TTC549 (cell line): Measurements from ENCODE around the gene MYOD1.

Source experiments
- FAIRE-seq: peaks from 2 replicates; lab custom pipeline; 2012; peaks lifted over from hg19 to GRCh38; lab: Jason Lieb, UNC

MYOD1 gene

GRCh38 chr11:17702876-17703275, 16.5 kb upstream of the MYOD1 start:
- no peak for FAIRE-seq

GRCh38 chr11:17703951-17704350, 15.4 kb upstream of the MYOD1 start:
- no peak for FAIRE-seq

GRCh38 chr11:17707830-17708229, 11.5 kb upstream of the MYOD1 start:
- no peak for FAIRE-seq

- FAIRE-seq = no peak
Measured at GRCh38 chr11:17711836-17712235, 7.5 kb upstream of the MYOD1 start.

GRCh38 chr11:17713851-17714250, 5.5 kb upstream of the MYOD1 start:
- no peak for FAIRE-seq

GRCh38 chr11:17714356-17714854, 5.0 kb upstream of the MYOD1 start:
- FAIRE-seq = no peak

GRCh38 chr11:17714870-17715269, 4.5 kb upstream of the MYOD1 start:
- no peak for FAIRE-seq

- no peak for FAIRE-seq
Measured at GRCh38 chr11:17716807-17717206, 2.6 kb upstream of the MYOD1 start.

- no peak for FAIRE-seq
Measured at GRCh38 chr11:17718015-17718414, 1.4 kb upstream of the MYOD1 start.

GRCh38 chr11:17718510-17718962, 835 bp upstream of the MYOD1 start:
- FAIRE-seq = no peak

GRCh38 chr11:17719938-17720795, 796 bp downstream of the MYOD1 start:
- no peak for FAIRE-seq

GRCh38 chr11:17720796-17721171, 1.4 kb downstream of the MYOD1 start:
- FAIRE-seq = no peak

- FAIRE-seq = no peak
Measured at GRCh38 chr11:17721242-17721999, 2.0 kb downstream of the MYOD1 start.

GRCh38 chr11:17722000-17722643, 2.8 kb downstream of the MYOD1 start:
- no peak for FAIRE-seq

GRCh38 chr11:17724020-17724908, 4.9 kb downstream of the MYOD1 start:
- no peak for FAIRE-seq

- no peak for FAIRE-seq
Measured at GRCh38 chr11:17725174-17725573, 5.8 kb downstream of the MYOD1 start.

GRCh38 chr11:17730137-17730536, 10.8 kb downstream of the MYOD1 start:
- FAIRE-seq = no peak

- FAIRE-seq = no peak
Measured at GRCh38 chr11:17730608-17731462, 11.5 kb downstream of the MYOD1 start.

- FAIRE-seq = no peak
Measured at GRCh38 chr11:17733261-17733660, 13.9 kb downstream of the MYOD1 start.

GRCh38 chr11:17734418-17734911, 15.1 kb downstream of the MYOD1 start, which contains the start of gene KCNC1:
Gene KCNC1 (plus strand): TSS chr11:17734781. CDS start chr11:17736003, 1,222 bp downstream.
- FAIRE-seq = no peak
